Esophagus muscularis mucosa (tissue), 3 donors: Measurements from ENCODE around the gene TAS2R16.

ENCODE experiments used
- POLR2A ChIP-seq: fragments of 450-650 bp; IDR thresholded peaks from one replicate; pipeline ENCODE4 v1.6.1; 2017; ENCODE audit warnings: antibody characterized with exemption, moderate library complexity, mild to moderate bottlenecking, low read depth
- POLR2AphosphoS5 ChIP-seq, 2 donors: sonication (generic); formaldehyde crosslinking; IDR thresholded peaks; one replicate each; pipeline ENCODE4 v1.6.1; 2017; ENCODE audit warnings: antibody characterized with exemption in 2 of 2
- TF ChIP-seq, protein P1 (sequence below), 3 experiments: fragments of 200-600 bp in 2 of 3; fragments of 450-650 bp in 1 of 3; sonication (generic) in 2 of 3; IDR thresholded peaks; one replicate each; pipeline ENCODE4 v1.5.1; 2017 to 2019; ENCODE audit warnings: antibody characterized with exemption in 3 of 3, mild to moderate bottlenecking in 2 of 3, moderate library complexity in 1 of 3

DNA sequence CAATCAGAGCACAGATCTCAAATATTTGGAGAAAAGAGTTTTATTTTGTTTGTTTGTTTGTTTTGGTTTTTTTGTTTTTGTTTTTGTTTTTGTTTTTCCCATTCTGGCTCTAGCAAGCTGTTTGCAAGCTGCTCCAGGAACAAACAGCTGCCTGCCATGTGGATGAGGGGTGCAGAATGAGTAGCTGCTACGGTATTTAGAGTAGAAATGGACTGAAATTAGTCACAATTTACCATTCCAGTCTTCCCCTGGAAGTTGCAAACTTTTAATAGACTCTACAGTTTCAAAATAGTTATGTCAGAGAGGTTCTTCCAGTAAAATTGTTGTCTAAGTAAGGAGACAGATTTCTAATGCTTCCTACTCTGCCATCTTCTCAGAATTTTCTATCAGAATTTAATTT, 27.1 kb upstream of the TAS2R16 start:
- TF ChIP-seq, protein P1, sequence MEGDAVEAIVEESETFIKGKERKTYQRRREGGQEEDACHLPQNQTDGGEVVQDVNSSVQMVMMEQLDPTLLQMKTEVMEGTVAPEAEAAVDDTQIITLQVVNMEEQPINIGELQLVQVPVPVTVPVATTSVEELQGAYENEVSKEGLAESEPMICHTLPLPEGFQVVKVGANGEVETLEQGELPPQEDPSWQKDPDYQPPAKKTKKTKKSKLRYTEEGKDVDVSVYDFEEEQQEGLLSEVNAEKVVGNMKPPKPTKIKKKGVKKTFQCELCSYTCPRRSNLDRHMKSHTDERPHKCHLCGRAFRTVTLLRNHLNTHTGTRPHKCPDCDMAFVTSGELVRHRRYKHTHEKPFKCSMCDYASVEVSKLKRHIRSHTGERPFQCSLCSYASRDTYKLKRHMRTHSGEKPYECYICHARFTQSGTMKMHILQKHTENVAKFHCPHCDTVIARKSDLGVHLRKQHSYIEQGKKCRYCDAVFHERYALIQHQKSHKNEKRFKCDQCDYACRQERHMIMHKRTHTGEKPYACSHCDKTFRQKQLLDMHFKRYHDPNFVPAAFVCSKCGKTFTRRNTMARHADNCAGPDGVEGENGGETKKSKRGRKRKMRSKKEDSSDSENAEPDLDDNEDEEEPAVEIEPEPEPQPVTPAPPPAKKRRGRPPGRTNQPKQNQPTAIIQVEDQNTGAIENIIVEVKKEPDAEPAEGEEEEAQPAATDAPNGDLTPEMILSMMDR (IDR thresholded peaks at IDR 0.05) = no peak
- TF ChIP-seq POLR2A (no peak), POLR2AphosphoS5 (IDR thresholded peaks at IDR 0.05) (no peak)
